Ascending aorta (tissue), 2 donors: ENCODE data around the gene PRSS12. TPM values are rescaled to one million over a fixed set of nuclear protein-coding genes. Genes with fewer than 3 reads are reported as not detected.
"Not testable (repeated sequence)": the region's sequence is repeated elsewhere in the genome, so short reads cannot be mapped to it uniquely, and the experiment has no call there.

Experiments used
- DNase-seq, 2 donors: peaks; one replicate each; pipeline ENCODE4 v3.0.0-alpha.2; 2019; ENCODE audit warnings: low spot score in 2 of 2
- H3K27ac ChIP-seq, 2 donors: fragments of 200-600 bp; sonication (generic); one replicate each; pipeline ENCODE4 v1.5.1; 2016 to 2017; ENCODE audit warnings: mild to moderate bottlenecking in 1 of 2
- H3K27me3 ChIP-seq: fragments of 200-600 bp; sonication (generic); one replicate; pipeline ENCODE4 v1.5.1; 2017
- H3K36me3 ChIP-seq, 2 donors: fragments of 200-600 bp; sonication (generic); one replicate each; pipeline ENCODE4 v1.5.1; 2016
- H3K4me1 ChIP-seq, 2 donors: fragments of 200-600 bp; sonication (generic); one replicate each; pipeline ENCODE4 v1.5.1; 2016 to 2017; ENCODE audit warnings: mild to moderate bottlenecking in 1 of 2
- H3K4me3 ChIP-seq, 2 donors: fragments of 200-600 bp; sonication (generic); one replicate each; pipeline ENCODE4 v1.5.1; 2016 to 2017; ENCODE audit warnings: mild to moderate bottlenecking in 1 of 2
- H3K9me3 ChIP-seq, 2 donors: fragments of 200-600 bp; sonication (generic); one replicate each; pipeline ENCODE4 v1.5.1; 2016
- CTCF ChIP-seq, 3 experiments: fragments of 200-600 bp in 2 of 3; fragments of 450-650 bp in 1 of 3; sonication (generic) in 2 of 3; IDR thresholded peaks; one replicate each; pipeline ENCODE4 v1.5.1; 2016 to 2019; ENCODE audit warnings: antibody characterized with exemption in 3 of 3, mild to moderate bottlenecking in 1 of 3, moderate library complexity in 1 of 3
- intact Hi-C: fragments of 100-400 bp; cut with DNase I; formaldehyde crosslinking; loops from one replicate; pipeline ENCODE4 v1.15.1; 2023
- total RNA-seq: library from RNA; depleted of rRNA; stranded (reverse); fragments of >200 nt; gene quantifications from one replicate; pipeline ENCODE4 v1.1.0, GENCODE V29; 2016

PRSS12 gene
- total RNA-seq, 1 donor from 2014 or later: not detected

GRCh38 chr4:118308306-118309030 is 44.3 kb downstream of the PRSS12 start:
- no peak overlapping the region for H3K4me3 ChIP-seq
- H3K4me1 ChIP-seq: no peaks in the 10 kb centered on the region
- intact Hi-C loops: no loop called here
- H3K27me3 ChIP-seq: no peaks in the 10 kb centered on the region
- DNase-seq: no peak
- no peaks in the 10 kb centered on the region for H3K9me3 ChIP-seq
- H3K27ac ChIP-seq: no peak overlapping the region
- no peaks in the 10 kb centered on the region for H3K36me3 ChIP-seq
- no peak for TF ChIP-seq CTCF (IDR thresholded peaks at IDR 0.05)

- no peak for DNase-seq
- Histone ChIP-seq H3K4me1 (no peaks in the 10 kb centered on the region), H3K4me3 (no peak overlapping the region), H3K36me3 (no peaks in the 10 kb centered on the region), H3K27ac (no peak overlapping the region), H3K9me3 (no peaks in the 10 kb centered on the region), H3K27me3 (no peaks in the 10 kb centered on the region)
- TF ChIP-seq CTCF (IDR thresholded peaks at IDR 0.05): no peak
- intact Hi-C loops: no loop called here
Observed at GRCh38 chr4:118307643-118308042, 45.2 kb downstream of the PRSS12 start.

- intact Hi-C loops, H3K27me3 ChIP-seq, H3K4me3 ChIP-seq, H3K36me3 ChIP-seq, DNase-seq, H3K4me1 ChIP-seq, H3K27ac ChIP-seq, H3K9me3 ChIP-seq: not testable (repeated sequence)
Observed at GRCh38 chr4:118299619-118300018, 53.2 kb downstream of the PRSS12 start.

- no peaks in the 10 kb centered on the region for H3K36me3 ChIP-seq
- TF ChIP-seq CTCF (IDR thresholded peaks at IDR 0.05): no peak
- no peaks in the 10 kb centered on the region for H3K9me3 ChIP-seq
- no peaks in the 10 kb centered on the region for H3K27me3 ChIP-seq
- intact Hi-C loops: no loop called here
- no peak for DNase-seq
- no peaks in the 10 kb centered on the region for H3K4me1 ChIP-seq
- no peak overlapping the region for H3K27ac ChIP-seq
- no peak overlapping the region for H3K4me3 ChIP-seq
Observed at GRCh38 chr4:118296729-118297128, 56.1 kb downstream of the PRSS12 start.

GRCh38 chr4:118290951-118291350 is 61.9 kb downstream of the PRSS12 start:
- H3K27ac ChIP-seq: no peak overlapping the region
- H3K36me3 ChIP-seq: no peaks in the 10 kb centered on the region
- no peaks in the 10 kb centered on the region for H3K4me1 ChIP-seq
- no peak overlapping the region for H3K4me3 ChIP-seq
- TF ChIP-seq CTCF (IDR thresholded peaks at IDR 0.05): no peak
- H3K9me3 ChIP-seq: no peaks in the 10 kb centered on the region
- H3K27me3 ChIP-seq: no peaks in the 10 kb centered on the region
- no peak for DNase-seq
- intact Hi-C loops: no loop called here

GRCh38 chr4:118289794-118290193 is 63.0 kb downstream of the PRSS12 start:
- no peaks in the 10 kb centered on the region for H3K4me1 ChIP-seq
- no peaks in the 10 kb centered on the region for H3K36me3 ChIP-seq
- no peak for DNase-seq
- no peaks in the 10 kb centered on the region for H3K27me3 ChIP-seq
- TF ChIP-seq CTCF (IDR thresholded peaks at IDR 0.05): no peak
- intact Hi-C loops: no loop called here
- no peaks in the 10 kb centered on the region for H3K9me3 ChIP-seq
- no peak overlapping the region for H3K27ac ChIP-seq
- no peak overlapping the region for H3K4me3 ChIP-seq
